Stimulated activated CD4-positive, alpha-beta T cell treated with anti-CD3 and anti-CD28 coated beads, Interleukin-2, amount 100 ng/mL, for 48 hours (primary cell): ENCODE measurements around the gene MRPL53.

Experiments
- DNase-seq, 2 donors: peaks; one replicate each; pipeline ENCODE4 v3.0.0-alpha.2; 2020

The MRPL53 gene

GRCh38 chr2:74424995-74425406, 47.5 kb downstream of the MRPL53 start:
- no peak for DNase-seq

- no peak for DNase-seq
Observed at GRCh38 chr2:74424139-74424992, 48.1 kb downstream of the MRPL53 start.

- DNase-seq = no peak
Observed at GRCh38 chr2:74423231-74424095, 49.0 kb downstream of the MRPL53 start.
